ENCODE data around the gene UMODL1. TPM values are rescaled to one million over a fixed set of nuclear protein-coding genes. Genes with fewer than 3 reads are reported as not detected.

The UMODL1 gene
- total RNA-seq, 3 donors from 2014 or later (not counting 1 experiment from before 2014, with no cell fraction given) = 0.14 to 0.28 TPM; not detected in 1

GRCh38 chr21:42041711-42042110 lies 29.4 kb upstream of the UMODL1 start:
- WGBS (ENCODE audit: insufficient coverage) = 48% methylated on average over 4 of the region's 4 CpGs
- ATAC-seq = no peak
- no peaks in the 10 kb centered on the region for H3K36me3 Mint-ChIP-seq

GRCh38 chr21:42042651-42043050 lies 28.5 kb upstream of the UMODL1 start:
- Mint-ChIP-seq H3K4me3 (no peak overlapping the region), H3K9me3 (no peaks in the 10 kb centered on the region), H3K27me3 (ENCODE audit: low read depth in 2 of 2) (peaks cover 0 to 5% of the 10 kb centered on the region in 2 donors), H3K36me3 (no peaks in the 10 kb centered on the region), H3K27ac (no peak overlapping the region), H3K4me1 (no peaks in the 10 kb centered on the region)
- no peaks in the 10 kb centered on the region for H3K27me3 ChIP-seq (ENCODE audit: control insufficient read depth, insufficient read depth, low read length)
- H3K27ac ChIP-seq (ENCODE audit: low read length) = no peak overlapping the region
- intact Hi-C loops (cut with micrococcal nuclease) = no loop called here
- H3K9me3 ChIP-seq (ENCODE audit: control insufficient read depth, insufficient read depth, low read length) = no peaks in the 10 kb centered on the region
- H3K36me3 ChIP-seq (ENCODE audit: control insufficient read depth, insufficient read depth, low read length) = no peaks in the 10 kb centered on the region
- no peaks in the 10 kb centered on the region for H3K4me1 ChIP-seq (ENCODE audit: control insufficient read depth, insufficient read depth, low read length)
- 85% methylated on average over 9 of the region's 9 CpGs for WGBS (ENCODE audit: insufficient coverage)
- ATAC-seq (no peak), DNase-seq (no peak)
- no peak for TF ChIP-seq CTCF (IDR thresholded peaks at IDR 0.05)
- no peak overlapping the region for H3K4me3 ChIP-seq (ENCODE audit: low read length)

More at GRCh38 chr21:42041711-42042110, 29.4 kb upstream of the UMODL1 start:
- no peak for TF ChIP-seq CTCF (IDR thresholded peaks at IDR 0.05)
- no peak overlapping the region for H3K4me3 Mint-ChIP-seq
- no peak overlapping the region for H3K27ac ChIP-seq (ENCODE audit: low read length)
- no peaks in the 10 kb centered on the region for H3K36me3 ChIP-seq (ENCODE audit: control insufficient read depth, insufficient read depth, low read length)
- no peak for DNase-seq
- no peaks in the 10 kb centered on the region for H3K4me1 Mint-ChIP-seq
- no peaks in the 10 kb centered on the region for H3K9me3 ChIP-seq (ENCODE audit: control insufficient read depth, insufficient read depth, low read length)
- no peaks in the 10 kb centered on the region for H3K4me1 ChIP-seq (ENCODE audit: control insufficient read depth, insufficient read depth, low read length)
- H3K9me3 Mint-ChIP-seq = no peaks in the 10 kb centered on the region
- intact Hi-C loops (cut with micrococcal nuclease) = no loop called here
- no peak overlapping the region for H3K4me3 ChIP-seq (ENCODE audit: low read length)
- no peak overlapping the region for H3K27ac Mint-ChIP-seq
- H3K27me3 Mint-ChIP-seq (ENCODE audit: low read depth in 2 of 2) = peaks cover 0 to 5% of the 10 kb centered on the region in 2 donors
- H3K27me3 ChIP-seq (ENCODE audit: control insufficient read depth, insufficient read depth, low read length) = no peaks in the 10 kb centered on the region

- Mint-ChIP-seq H3K36me3 (no peaks in the 10 kb centered on the region), H3K9me3 (no peaks in the 10 kb centered on the region), H3K4me1 (no peaks in the 10 kb centered on the region), H3K4me3 (no peak overlapping the region), H3K27ac (no peak overlapping the region), H3K27me3 (ENCODE audit: low read depth in 2 of 2) (peaks cover 0 to 5% of the 10 kb centered on the region in 2 donors)
- H3K9me3 ChIP-seq (ENCODE audit: control insufficient read depth, insufficient read depth, low read length) = no peaks in the 10 kb centered on the region
- TF ChIP-seq CTCF (IDR thresholded peaks at IDR 0.05) = no peak
- ATAC-seq (no peak), DNase-seq (no peak)
- intact Hi-C loops (cut with micrococcal nuclease) = no loop called here
- WGBS (ENCODE audit: insufficient coverage) = 86% methylated on average over 16 of the region's 16 CpGs
- no peaks in the 10 kb centered on the region for H3K4me1 ChIP-seq (ENCODE audit: control insufficient read depth, insufficient read depth, low read length)
- H3K27ac ChIP-seq (ENCODE audit: low read length) = no peak overlapping the region
- H3K4me3 ChIP-seq (ENCODE audit: low read length) = no peak overlapping the region
- no peaks in the 10 kb centered on the region for H3K27me3 ChIP-seq (ENCODE audit: control insufficient read depth, insufficient read depth, low read length)
- no peaks in the 10 kb centered on the region for H3K36me3 ChIP-seq (ENCODE audit: control insufficient read depth, insufficient read depth, low read length)
These were observed 27.8 kb upstream of the UMODL1 start for GRCh38 chr21:42043201-42043895.

GRCh38 chr21:42043961-42044360 lies 27.2 kb upstream of the UMODL1 start:
- Mint-ChIP-seq H3K27me3 (ENCODE audit: low read depth in 2 of 2) (peaks cover 0 to 5% of the 10 kb centered on the region in 2 donors), H3K4me1 (no peaks in the 10 kb centered on the region), H3K4me3 (no peak overlapping the region), H3K9me3 (no peaks in the 10 kb centered on the region), H3K27ac (no peak overlapping the region), H3K36me3 (no peaks in the 10 kb centered on the region)
- no peak overlapping the region for H3K4me3 ChIP-seq (ENCODE audit: low read length)
- no peak overlapping the region for H3K27ac ChIP-seq (ENCODE audit: low read length)
- ATAC-seq (no peak), DNase-seq (no peak)
- intact Hi-C loops (cut with micrococcal nuclease) = no loop called here
- no peaks in the 10 kb centered on the region for H3K27me3 ChIP-seq (ENCODE audit: control insufficient read depth, insufficient read depth, low read length)
- WGBS (ENCODE audit: insufficient coverage) = 90% methylated on average over 17 of the region's 17 CpGs
- no peaks in the 10 kb centered on the region for H3K4me1 ChIP-seq (ENCODE audit: control insufficient read depth, insufficient read depth, low read length)
- no peaks in the 10 kb centered on the region for H3K36me3 ChIP-seq (ENCODE audit: control insufficient read depth, insufficient read depth, low read length)
- no peak for TF ChIP-seq CTCF (IDR thresholded peaks at IDR 0.05)
- H3K9me3 ChIP-seq (ENCODE audit: control insufficient read depth, insufficient read depth, low read length) = no peaks in the 10 kb centered on the region
